Astrocyte (in vitro differentiated cells and primary cell): ENCODE results near the gene GPBP1.

Experiments
- CTCF ChIP-seq: IDR thresholded peaks from 2 replicates; pipeline ENCODE4 v1.5.1; 2011; ENCODE audit warnings: low read depth, mild to moderate bottlenecking, inconsistent platforms, low read length, moderate library complexity; ENCODE audit not compliant: insufficient read depth
- EZH2 ChIP-seq: IDR thresholded peaks from 2 replicates; pipeline ENCODE4 v1.6.1; 2012; ENCODE audit warnings: mild to moderate bottlenecking, low read length, inconsistent platforms; ENCODE audit not compliant: insufficient read depth

- TF ChIP-seq CTCF = no peak
- TF ChIP-seq EZH2 = no peak
These were observed 85.8 kb downstream of the GPBP1 start for GRCh38 chr5:57259704-57260103.
